DOHH2 (cell line): ENCODE data around the gene MVD.

ENCODE experiments used
- H3F3A ChIP-seq: fragments of 200-600 bp; sonication (generic), shearing (Covaris generic); 2 replicates; pipeline ENCODE4 v1.6.0; 2016; ENCODE audit warnings: antibody characterized with exemption, mild to moderate bottlenecking; ENCODE audit not compliant: control insufficient read depth, insufficient read depth
- H3K27ac ChIP-seq: fragments of 200-600 bp; sonication (generic); 2 replicates; pipeline ENCODE4 v1.5.1; 2014; ENCODE audit warnings: low read depth, mild to moderate bottlenecking, low read length, moderate library complexity
- H3K27me3 ChIP-seq: fragments of 200-600 bp; sonication (generic); 2 replicates; pipeline ENCODE4 v1.6.1; 2014; ENCODE audit warnings: mild to moderate bottlenecking, low read length, mixed read lengths; ENCODE audit not compliant: control insufficient read depth
- H3K36me3 ChIP-seq: fragments of 200-600 bp; sonication (generic); 2 replicates; pipeline ENCODE4 v1.6.1; 2014; ENCODE audit warnings: mild to moderate bottlenecking, low read length, moderate library complexity, mixed read lengths; ENCODE audit not compliant: control insufficient read depth
- H3K4me1 ChIP-seq: fragments of 200-600 bp; sonication (generic); 2 replicates; pipeline ENCODE4 v1.6.1; 2014; ENCODE audit warnings: mild to moderate bottlenecking, low read length, mixed read lengths; ENCODE audit not compliant: control insufficient read depth
- H3K4me2 ChIP-seq: fragments of 200-600 bp; sonication (generic); 2 replicates; pipeline ENCODE4 v1.6.0; 2014; ENCODE audit warnings: mild to moderate bottlenecking, low read length, moderate library complexity
- H3K4me3 ChIP-seq: fragments of 200-600 bp; sonication (generic); 2 replicates; pipeline ENCODE4 v1.5.1; 2014; ENCODE audit warnings: mild to moderate bottlenecking, low read length, mixed read lengths
- H3K79me2 ChIP-seq: fragments of 200-600 bp; sonication (generic); 2 replicates; pipeline ENCODE4 v1.6.1; 2014; ENCODE audit warnings: mild to moderate bottlenecking, low read length, mixed read lengths; ENCODE audit not compliant: control insufficient read depth
- H3K9me2 ChIP-seq: fragments of 200-600 bp; sonication (generic); replicated peaks from 2 replicates; pipeline ENCODE4 v1.6.1; 2014; ENCODE audit warnings: mild to moderate bottlenecking, low read length, mixed read lengths; ENCODE audit not compliant: control insufficient read depth
- H3K9me3 ChIP-seq: fragments of 200-600 bp; sonication (generic); 2 replicates; pipeline ENCODE4 v1.6.1; 2014; ENCODE audit warnings: antibody characterized with exemption, low read length, mixed read lengths; ENCODE audit not compliant: control insufficient read depth, insufficient read depth
- H4K20me1 ChIP-seq: fragments of 200-600 bp; sonication (generic); 2 replicates; pipeline ENCODE4 v1.6.0; 2014; ENCODE audit warnings: low read depth, mild to moderate bottlenecking, antibody characterized with exemption, low read length, moderate library complexity; ENCODE audit not compliant: control insufficient read depth, insufficient read depth
- EZH2phosphoT487 ChIP-seq: fragments of 200-600 bp; sonication (generic); IDR thresholded peaks from 2 replicates; pipeline ENCODE4 v1.6.1; 2017; ENCODE audit warnings: borderline replicate concordance, mild to moderate bottlenecking, antibody characterized with exemption, low read length, moderate library complexity, mixed read lengths
- TF ChIP-seq, protein P1 (sequence below): fragments of 200-600 bp; sonication (generic); IDR thresholded peaks from one replicate; pipeline ENCODE4 v1.5.1; 2014; ENCODE audit warnings: antibody characterized with exemption, mild to moderate bottlenecking, low read depth, low read length; ENCODE audit not compliant: poor library complexity, severe bottlenecking

MVD gene

DNA sequence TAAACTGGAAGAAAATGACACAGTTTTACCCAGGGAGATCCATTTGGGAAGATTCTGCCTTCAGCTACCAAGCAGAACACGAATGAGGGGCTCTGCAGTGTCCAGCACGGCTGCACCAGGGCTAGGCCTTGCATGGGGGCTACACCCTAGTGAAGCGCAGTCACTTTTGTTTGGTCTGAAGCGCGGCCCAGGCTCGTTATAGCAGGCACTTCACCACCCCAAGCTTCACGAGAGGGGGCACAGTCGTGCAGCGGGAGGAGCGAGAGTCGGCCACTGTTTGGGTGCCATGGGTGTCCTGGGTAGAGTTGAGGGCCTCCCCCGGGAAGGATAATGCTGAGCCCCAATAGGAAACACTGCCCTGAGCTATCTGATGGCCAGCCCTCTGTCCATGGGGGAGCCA is 46.2 kb downstream of the MVD start:
- no peaks in the 10 kb centered on the region for H3K4me1 ChIP-seq
- H3K9me2 ChIP-seq: no peaks in the 10 kb centered on the region
- H3K36me3 ChIP-seq: peaks cover 73% of the 10 kb centered on the region
- H3K4me3 ChIP-seq: no peak overlapping the region
- TF ChIP-seq, protein P1, sequence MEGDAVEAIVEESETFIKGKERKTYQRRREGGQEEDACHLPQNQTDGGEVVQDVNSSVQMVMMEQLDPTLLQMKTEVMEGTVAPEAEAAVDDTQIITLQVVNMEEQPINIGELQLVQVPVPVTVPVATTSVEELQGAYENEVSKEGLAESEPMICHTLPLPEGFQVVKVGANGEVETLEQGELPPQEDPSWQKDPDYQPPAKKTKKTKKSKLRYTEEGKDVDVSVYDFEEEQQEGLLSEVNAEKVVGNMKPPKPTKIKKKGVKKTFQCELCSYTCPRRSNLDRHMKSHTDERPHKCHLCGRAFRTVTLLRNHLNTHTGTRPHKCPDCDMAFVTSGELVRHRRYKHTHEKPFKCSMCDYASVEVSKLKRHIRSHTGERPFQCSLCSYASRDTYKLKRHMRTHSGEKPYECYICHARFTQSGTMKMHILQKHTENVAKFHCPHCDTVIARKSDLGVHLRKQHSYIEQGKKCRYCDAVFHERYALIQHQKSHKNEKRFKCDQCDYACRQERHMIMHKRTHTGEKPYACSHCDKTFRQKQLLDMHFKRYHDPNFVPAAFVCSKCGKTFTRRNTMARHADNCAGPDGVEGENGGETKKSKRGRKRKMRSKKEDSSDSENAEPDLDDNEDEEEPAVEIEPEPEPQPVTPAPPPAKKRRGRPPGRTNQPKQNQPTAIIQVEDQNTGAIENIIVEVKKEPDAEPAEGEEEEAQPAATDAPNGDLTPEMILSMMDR: no peak
- TF ChIP-seq EZH2phosphoT487: no peak
- no peaks in the 10 kb centered on the region for H3F3A ChIP-seq
- no peaks in the 10 kb centered on the region for H3K27me3 ChIP-seq
- no peaks in the 10 kb centered on the region for H3K9me3 ChIP-seq
- H4K20me1 ChIP-seq: no peaks in the 10 kb centered on the region
- H3K27ac ChIP-seq: no peak overlapping the region
- H3K79me2 ChIP-seq: peaks cover 74% of the 10 kb centered on the region
- H3K4me2 ChIP-seq: no peak overlapping the region

- TF ChIP-seq, protein P1: no peak
- TF ChIP-seq EZH2phosphoT487: no peak
- H3K27me3 ChIP-seq: no peaks in the 10 kb centered on the region
- H3K4me1 ChIP-seq: no peaks in the 10 kb centered on the region
- H3K9me2 ChIP-seq: no peaks in the 10 kb centered on the region
- H3K36me3 ChIP-seq: peaks cover 75% of the 10 kb centered on the region
- no peaks in the 10 kb centered on the region for H3F3A ChIP-seq
- H3K4me2 ChIP-seq: no peak overlapping the region
- H3K4me3 ChIP-seq: no peak overlapping the region
- H3K79me2 ChIP-seq: peaks cover 74% of the 10 kb centered on the region
- H4K20me1 ChIP-seq: no peaks in the 10 kb centered on the region
- no peak overlapping the region for H3K27ac ChIP-seq
- H3K9me3 ChIP-seq: no peaks in the 10 kb centered on the region
Observed at GRCh38 chr16:88616320-88616719, 46.6 kb downstream of the MVD start.

DNA sequence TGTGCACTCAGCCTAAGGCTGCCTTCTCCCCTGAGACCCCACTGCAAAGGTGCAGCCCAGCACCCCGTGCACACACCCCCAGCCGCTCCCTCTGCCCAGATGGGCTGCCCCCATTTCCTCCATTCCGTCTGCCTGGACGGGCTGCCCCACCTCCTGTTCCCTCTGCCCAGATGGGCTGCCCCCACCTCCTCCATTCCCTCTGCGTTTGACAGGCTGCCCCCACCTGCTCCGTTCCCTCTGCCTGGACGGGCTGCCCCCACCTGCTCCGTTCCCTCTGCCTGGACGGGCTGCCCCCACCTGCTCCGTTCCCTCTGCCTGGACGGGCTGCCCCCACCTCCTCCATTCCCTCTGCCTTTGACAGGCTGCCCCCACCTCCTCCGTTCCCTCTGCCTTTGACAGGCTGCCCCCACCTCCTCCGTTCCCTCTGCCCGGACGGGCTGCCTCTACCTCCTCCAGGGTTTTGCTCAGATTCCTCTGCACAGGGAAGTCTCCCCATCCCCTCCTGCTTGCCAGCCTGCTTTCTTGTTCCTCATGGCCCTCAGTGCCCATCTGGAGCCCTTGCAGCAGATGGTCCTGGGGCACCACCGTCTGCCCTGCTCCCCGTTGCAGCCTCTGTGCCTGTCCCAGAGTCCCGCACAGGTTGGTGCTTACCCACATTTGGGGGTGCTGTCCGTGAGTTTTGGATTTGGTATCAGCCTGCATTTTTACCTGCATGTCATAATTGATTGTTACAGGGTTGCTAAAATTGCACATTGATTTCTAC is 47.9 kb downstream of the MVD start:
- Histone ChIP-seq H3K79me2 (peaks cover 79% of the 10 kb centered on the region), H3K9me3 (no peaks in the 10 kb centered on the region), H3F3A (no peaks in the 10 kb centered on the region), H3K36me3 (peaks cover 85% of the 10 kb centered on the region), H3K4me3 (no peak overlapping the region), H3K4me2 (no peak overlapping the region), H4K20me1 (no peaks in the 10 kb centered on the region), H3K9me2 (no peaks in the 10 kb centered on the region), H3K27me3 (no peaks in the 10 kb centered on the region), H3K4me1 (no peaks in the 10 kb centered on the region), H3K27ac (no peak overlapping the region)
- TF ChIP-seq EZH2phosphoT487: no peak
- TF ChIP-seq, protein P1: no peak
